GM23338 (cell line): ENCODE data around the gene ZNF804B. TPM values are rescaled to one million over a fixed set of nuclear protein-coding genes. Genes with fewer than 3 reads are reported as not detected.

Experiments
- ATAC-seq: fragments of 200-7000 bp; cut with Tn5 transposase; 3 replicates; pipeline ENCODE4 v1.9.1; 2020
- DNase-seq: peaks from one replicate; pipeline ENCODE4 v3.0.0-alpha.2; 2015; ENCODE audit warnings: low spot score
- H2AFZ ChIP-seq: fragments of 200-600 bp; sonication (generic); 2 replicates; pipeline ENCODE4 v1.8.0; 2016; ENCODE audit warnings: antibody characterized with exemption, mild to moderate bottlenecking, moderate library complexity
- H3F3A ChIP-seq: fragments of 200-600 bp; sonication (generic); replicated peaks from 2 replicates; pipeline ENCODE4 v1.8.0; 2017; ENCODE audit warnings: antibody characterized with exemption, mixed run types, low read depth
- H3K27ac ChIP-seq: fragments of 200-600 bp; sonication (generic); 2 replicates; pipeline ENCODE4 v1.6.1; 2016; ENCODE audit warnings: low read depth
- H3K27me3 ChIP-seq: fragments of 200-600 bp; sonication (generic); 2 replicates; pipeline ENCODE4 v1.8.0; 2016; ENCODE audit warnings: mild to moderate bottlenecking, mixed run types, moderate library complexity; ENCODE audit not compliant: insufficient read depth
- H3K36me3 ChIP-seq: fragments of 200-600 bp; sonication (generic); 2 replicates; pipeline ENCODE4 v1.8.0; 2016; ENCODE audit warnings: mild to moderate bottlenecking; ENCODE audit not compliant: insufficient read depth
- H3K4me1 ChIP-seq: fragments of 200-600 bp; sonication (generic); 2 replicates; pipeline ENCODE4 v1.8.0; 2016; ENCODE audit warnings: mild to moderate bottlenecking, moderate library complexity; ENCODE audit not compliant: insufficient read depth
- H3K4me2 ChIP-seq: fragments of 200-600 bp; sonication (generic); 2 replicates; pipeline ENCODE4 v1.7.1; 2017; ENCODE audit warnings: mixed run types
- H3K4me3 ChIP-seq: fragments of 200-600 bp; sonication (generic); 2 replicates; pipeline ENCODE4 v1.6.1; 2016; ENCODE audit warnings: mixed run types
- H3K79me2 ChIP-seq: fragments of 200-600 bp; sonication (generic); replicated peaks from 2 replicates; pipeline ENCODE4 v1.8.0; 2017; ENCODE audit warnings: mild to moderate bottlenecking; ENCODE audit not compliant: insufficient read depth
- H3K9me2 ChIP-seq: fragments of 200-600 bp; sonication (generic); 2 replicates; pipeline ENCODE4 v1.8.0; 2017; ENCODE audit not compliant: insufficient read depth
- H4K20me1 ChIP-seq: fragments of 200-600 bp; sonication (generic); replicated peaks from 2 replicates; pipeline ENCODE4 v1.8.0; 2017; ENCODE audit warnings: mild to moderate bottlenecking; ENCODE audit not compliant: insufficient read depth
- H3K27ac Mint-ChIP-seq: 2 replicates; pipeline ENCODE4 v1.8.0; 2020; ENCODE audit warnings: inconsistent platforms, mild to moderate bottlenecking, moderate library complexity, mixed read lengths
- H3K27me3 Mint-ChIP-seq: 3 replicates; pipeline ENCODE4 v1.8.0; 2022; ENCODE audit warnings: low read depth, mild to moderate bottlenecking, moderate library complexity, mixed read lengths, inconsistent platforms; ENCODE audit not compliant: insufficient read depth, poor library complexity
- H3K36me3 Mint-ChIP-seq: 3 replicates; pipeline ENCODE4 v1.8.0; 2021; ENCODE audit warnings: low read depth, mild to moderate bottlenecking, inconsistent platforms, moderate library complexity, mixed read lengths
- H3K4me1 Mint-ChIP-seq: 3 replicates; pipeline ENCODE4 v1.8.0; 2020; ENCODE audit warnings: mild to moderate bottlenecking, inconsistent platforms, mixed read lengths
- H3K4me3 Mint-ChIP-seq: 3 replicates; pipeline ENCODE4 v1.8.0; 2021; ENCODE audit warnings: moderate library complexity, mild to moderate bottlenecking, inconsistent platforms, mixed read lengths
- H3K9me3 Mint-ChIP-seq: 3 replicates; pipeline ENCODE4 v1.8.0; 2020; ENCODE audit warnings: moderate library complexity, mild to moderate bottlenecking, inconsistent platforms, mixed read lengths
- CREB1 ChIP-seq: fragments of 250-450 bp; sonication (Bioruptor Pico); IDR thresholded peaks from 2 replicates; pipeline ENCODE4 v1.5.0; 2020; ENCODE audit warnings: low read depth, mild to moderate bottlenecking, moderate library complexity
- CTCF ChIP-seq, 2 experiments: fragments of 200-600 bp in 1 of 2; sonication (generic) in 1 of 2; conservative IDR thresholded peaks; 2 replicates each; pipeline versions ENCODE4 v1.5.1 to v1.6.1; 2016 to 2017; ENCODE audit warnings: antibody characterized with exemption in 2 of 2, low read depth in 2 of 2, mild to moderate bottlenecking in 2 of 2, moderate library complexity in 1 of 2
- ETS1 ChIP-seq: IDR thresholded peaks from 2 replicates; pipeline ENCODE4 v1.6.1; 2016; ENCODE audit warnings: antibody characterized with exemption
- EZH2 ChIP-seq: fragments of 200-600 bp; sonication (generic); IDR thresholded peaks from one replicate; pipeline ENCODE4 v1.8.0; 2017; ENCODE audit warnings: antibody characterized with exemption, mild to moderate bottlenecking, low read depth; ENCODE audit not compliant: unreplicated experiment
- EZH2phosphoT487 ChIP-seq: fragments of 200-600 bp; sonication (generic); IDR thresholded peaks from one replicate; pipeline ENCODE4 v1.8.1; 2018; ENCODE audit warnings: antibody characterized with exemption; ENCODE audit not compliant: unreplicated experiment
- JUNB ChIP-seq: IDR thresholded peaks from one replicate; pipeline ENCODE4 v1.6.1; 2016; ENCODE audit warnings: antibody characterized with exemption; ENCODE audit not compliant: unreplicated experiment
- NANOG ChIP-seq: IDR thresholded peaks from 2 replicates; pipeline ENCODE4 v1.6.1; 2016; ENCODE audit warnings: antibody characterized with exemption, borderline replicate concordance
- POLR2AphosphoS5 ChIP-seq: IDR thresholded peaks from 2 replicates; pipeline ENCODE4 v1.6.1; 2016; ENCODE audit warnings: antibody characterized with exemption, low read depth
- REST ChIP-seq: IDR thresholded peaks from one replicate; pipeline ENCODE4 v1.6.1; 2018; ENCODE audit warnings: antibody characterized with exemption; ENCODE audit not compliant: unreplicated experiment
- STAT1 ChIP-seq: IDR thresholded peaks from one replicate; pipeline ENCODE4 v1.6.1; 2016; ENCODE audit warnings: antibody characterized with exemption; ENCODE audit not compliant: unreplicated experiment
- ZNF114 ChIP-seq: fragments of 250-450 bp; sonication (Bioruptor Pico); IDR thresholded peaks from 2 replicates; pipeline ENCODE4 v1.5.0; 2020; ENCODE audit warnings: mild to moderate bottlenecking, moderate library complexity
- ZNF331 ChIP-seq: fragments of 250-450 bp; sonication (Bioruptor Pico); IDR thresholded peaks from 2 replicates; pipeline ENCODE4 v1.5.0; 2020; ENCODE audit warnings: low read depth, mild to moderate bottlenecking, moderate library complexity
- ZNF462 ChIP-seq: fragments of 250-450 bp; sonication (Bioruptor Pico); IDR thresholded peaks from 2 replicates; pipeline ENCODE4 v1.5.0; 2020; ENCODE audit warnings: mild to moderate bottlenecking, moderate library complexity
- polyA plus RNA-seq: library from polyadenylated mRNA; unstranded; fragments of >200 nt; fragmentation: Nextera tagmentation; extraction: Ambion mirVana; gene quantifications from 2 replicates; pipeline ENCODE4 v1.2.1, GENCODE V29; 2016
- total RNA-seq: library from RNA; depleted of rRNA; stranded (reverse); fragments of >200 nt; shearing (Covaris generic); gene quantifications from 2 replicates; pipeline ENCODE4 v1.2.3, GENCODE V29; 2014

ZNF804B gene
- total and polyA plus RNA-seq, 2 experiments from 2014 or later = not detected

- peaks cover 4% of the 10 kb centered on the region; the same call in 2 of the 3 replicates for H3K4me1 Mint-ChIP-seq
- H3K4me1 ChIP-seq = no peaks in the 10 kb centered on the region
- no peaks in the 10 kb centered on the region for H3F3A ChIP-seq
- no peak overlapping the region for H3K27ac ChIP-seq
- H3K27me3 Mint-ChIP-seq = no peaks in the 10 kb centered on the region
- no peaks in the 10 kb centered on the region for H3K27me3 ChIP-seq
- no peaks in the 10 kb centered on the region for H3K36me3 Mint-ChIP-seq
- H3K4me3 ChIP-seq = no peak overlapping the region
- ATAC-seq (no peak), DNase-seq (no peak)
- no peaks in the 10 kb centered on the region for H4K20me1 ChIP-seq
- no peak overlapping the region for H3K4me3 Mint-ChIP-seq
- no peaks in the 10 kb centered on the region for H3K9me3 Mint-ChIP-seq
- H3K36me3 ChIP-seq = no peaks in the 10 kb centered on the region
- H3K27ac Mint-ChIP-seq = no peak overlapping the region
- no peaks in the 10 kb centered on the region for H3K9me2 ChIP-seq
- no peak overlapping the region for H3K4me2 ChIP-seq
- TF ChIP-seq NANOG (no peak), POLR2AphosphoS5 (no peak), EZH2phosphoT487 (no peak), REST (no peak), CREB1 (no peak), ETS1 (no peak), JUNB (no peak), ZNF331 (CRISPR knock-in tag) (no peak), STAT1 (no peak), EZH2 (no peak), ZNF114 (CRISPR knock-in tag) (no peak), ZNF462 (CRISPR knock-in tag) (no peak), CTCF (conservative IDR thresholded peaks at IDR 0.05; ENCODE audit: low read depth in 2 of 2) (no peak)
- H2AFZ ChIP-seq = no peak overlapping the region
- H3K79me2 ChIP-seq = no peaks in the 10 kb centered on the region
Measured at GRCh38 chr7:88806280-88807037, 47.0 kb downstream of the ZNF804B start.
